Fibroblast of peridontal ligament (primary cell): ENCODE results near the gene TUBB8.
"Not testable (repeated sequence)": the region's sequence is repeated elsewhere in the genome, so short reads cannot be mapped to it uniquely, and the experiment has no call there.

Experiments used
- DNase-seq: peaks from one replicate; pipeline ENCODE4 v3.0.0-alpha.2; 2010; ENCODE audit errors: extremely low read depth

TUBB8 gene

DNA sequence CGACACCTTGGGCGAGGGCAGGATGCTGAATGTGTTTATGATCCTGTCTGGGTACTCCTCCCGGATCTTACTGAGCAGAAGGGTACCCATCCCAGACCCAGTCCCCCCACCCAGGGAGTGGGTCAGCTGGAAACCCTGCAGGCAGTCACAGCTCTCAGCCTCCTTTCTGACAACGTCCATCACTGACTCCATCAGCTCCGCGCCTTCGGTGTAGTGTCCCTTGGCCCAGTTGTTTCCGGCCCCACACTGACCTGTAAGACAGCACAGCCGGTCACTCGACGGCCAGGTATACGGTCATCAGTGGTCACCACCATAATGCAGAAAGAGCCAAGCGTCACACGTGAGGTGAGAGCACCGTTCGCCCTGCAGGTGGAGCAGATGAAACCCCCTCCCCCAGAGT, 1.2 kb downstream of the TUBB8 start:
- not testable (repeated sequence) for DNase-seq

DNA sequence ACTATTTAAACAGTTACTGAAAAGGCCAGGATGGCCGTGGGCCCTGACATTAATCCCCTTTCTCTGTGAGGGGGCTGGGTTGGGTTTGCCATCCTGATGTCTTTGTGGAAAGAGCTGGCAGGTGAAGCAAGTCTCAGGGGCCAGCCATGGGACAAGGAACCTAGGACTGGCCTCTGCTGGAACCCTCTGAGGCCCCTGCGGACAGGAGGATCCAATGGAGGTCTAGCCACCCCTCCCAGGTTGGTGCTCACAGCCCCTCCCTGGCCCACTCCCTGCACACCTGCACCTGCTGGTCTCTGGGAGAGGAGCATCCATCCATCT, 35.8 kb downstream of the TUBB8 start:
- DNase-seq: not testable (repeated sequence)

DNA sequence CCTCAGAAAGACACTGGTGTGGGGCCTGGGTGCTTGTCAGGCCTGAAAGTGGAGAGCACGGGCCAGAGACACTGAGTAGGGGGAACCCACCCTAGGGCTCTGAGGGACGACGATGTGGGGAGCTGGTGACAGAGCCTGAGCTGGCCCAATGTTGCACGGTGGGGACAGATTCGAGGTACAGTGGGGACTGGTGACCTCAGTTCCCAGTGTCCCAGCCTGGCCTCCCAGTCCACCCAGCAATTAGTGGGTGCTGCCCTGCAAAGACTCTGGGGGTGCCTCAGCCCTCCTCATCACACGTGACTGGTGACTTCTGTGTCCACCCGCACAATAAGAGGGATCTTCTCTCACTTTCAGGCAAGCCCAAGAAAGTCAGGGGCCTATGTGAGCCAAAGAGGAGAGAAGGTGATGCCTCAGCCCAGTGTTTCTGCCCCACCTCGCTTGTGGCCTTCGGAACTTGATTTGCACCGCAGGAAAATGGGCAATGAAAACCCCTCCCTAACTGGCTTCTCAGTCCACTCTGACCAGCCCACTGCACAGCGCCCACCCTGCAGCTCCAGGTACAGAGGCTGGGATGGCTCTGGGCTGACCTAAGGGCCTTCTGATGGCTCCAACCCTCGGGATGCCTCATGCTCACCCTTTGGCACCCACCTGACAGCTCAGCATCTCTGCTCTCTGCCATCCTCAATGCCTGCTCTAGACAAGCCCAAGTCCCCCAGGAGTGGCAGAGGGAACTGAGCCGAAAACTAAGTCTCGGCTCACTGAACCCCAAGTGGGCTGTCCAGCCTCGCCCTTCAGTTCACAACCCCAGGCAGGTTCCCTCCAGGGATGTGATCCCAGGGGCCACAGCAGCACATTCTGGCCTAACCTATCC, 36.4 kb downstream of the TUBB8 start:
- DNase-seq: not testable (repeated sequence)

DNA sequence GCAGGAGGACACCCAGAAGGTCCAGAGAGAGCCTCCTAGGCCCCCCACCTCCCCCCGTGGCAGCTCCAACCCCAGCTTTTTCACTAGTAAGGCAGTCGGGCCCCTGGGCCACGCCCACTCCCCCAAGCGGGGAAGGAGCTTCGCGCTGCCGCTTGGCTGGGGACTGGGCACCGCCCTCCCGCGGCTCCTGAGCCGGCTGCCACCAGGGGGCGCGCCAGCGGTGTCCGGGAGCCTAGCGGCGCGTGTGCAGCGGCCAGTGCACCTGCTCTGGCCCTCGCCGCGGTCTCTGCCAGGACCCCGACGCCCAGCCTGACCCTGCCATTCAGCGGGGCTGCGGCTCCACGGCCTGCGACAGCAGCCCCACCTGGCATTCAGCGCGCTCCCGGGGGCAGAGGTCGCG, 37.8 kb downstream of the TUBB8 start:
- not testable (repeated sequence) for DNase-seq

DNA sequence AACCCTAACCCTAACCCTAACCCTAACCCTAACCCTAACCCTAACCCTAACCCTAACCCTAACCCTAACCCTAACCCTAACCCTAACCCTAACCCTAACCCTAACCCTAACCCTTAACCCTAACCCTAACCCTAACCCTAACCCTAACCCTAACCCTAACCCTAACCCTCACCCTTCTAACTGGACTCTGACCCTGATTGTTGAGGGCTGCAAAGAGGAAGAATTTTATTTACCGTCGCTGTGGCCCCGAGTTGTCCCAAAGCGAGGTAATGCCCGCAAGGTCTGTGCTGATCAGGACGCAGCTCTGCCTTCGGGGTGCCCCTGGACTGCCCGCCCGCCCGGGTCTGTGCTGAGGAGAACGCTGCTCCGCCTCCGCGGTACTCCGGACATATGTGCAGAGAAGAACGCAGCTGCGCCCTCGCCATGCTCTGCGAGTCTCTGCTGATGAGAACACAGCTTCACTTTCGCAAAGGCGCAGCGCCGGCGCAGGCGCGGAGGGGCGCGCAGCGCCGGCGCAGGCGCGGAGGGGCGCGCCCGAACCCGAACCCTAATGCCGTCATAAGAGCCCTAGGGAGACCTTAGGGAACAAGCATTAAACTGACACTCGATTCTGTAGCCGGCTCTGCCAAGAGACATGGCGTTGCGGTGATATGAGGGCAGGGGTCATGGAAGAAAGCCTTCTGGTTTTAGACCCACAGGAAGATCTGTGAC, 38.7 kb downstream of the TUBB8 start:
- not testable (repeated sequence) for DNase-seq
